ENCODE data around the gene AP3S1.

DNA sequence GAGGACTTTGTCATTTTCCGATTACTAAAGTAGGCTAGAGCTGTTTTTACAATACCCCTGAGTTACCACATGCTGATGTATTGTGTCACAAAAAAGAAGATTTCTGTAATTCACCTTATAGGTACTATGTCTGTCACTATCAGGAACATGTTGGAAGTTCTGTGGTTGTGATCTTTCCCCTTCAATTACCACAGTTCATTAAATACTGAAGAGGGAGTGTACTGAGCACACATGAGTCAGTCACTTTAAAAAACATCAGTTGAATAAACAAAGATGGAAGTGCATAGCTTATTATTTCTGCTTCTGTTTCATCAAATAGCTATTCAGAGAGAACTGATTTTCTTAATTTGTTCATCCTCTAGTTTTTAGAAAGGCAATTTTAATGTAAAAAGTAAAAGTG, 31.7 kb downstream of the AP3S1 start:
- TF ChIP-seq MYNN (CRISPR knock-in tag; IDR thresholded peaks at IDR 0.05; ENCODE audit: low read depth) (no peak), POLR2A (IDR thresholded peaks at IDR 0.05; ENCODE audit: insufficient read depth in 1 of 2, low read depth in 2 of 2, low read length in 2 of 2) (no peak), ZNF569 (CRISPR knock-in tag; IDR thresholded peaks at IDR 0.05; ENCODE audit: borderline replicate concordance) (no peak), ZNF460 (CRISPR knock-in tag; IDR thresholded peaks at IDR 0.05; ENCODE audit: borderline replicate concordance) (no peak)
- TF ChIP-seq, protein P1, sequence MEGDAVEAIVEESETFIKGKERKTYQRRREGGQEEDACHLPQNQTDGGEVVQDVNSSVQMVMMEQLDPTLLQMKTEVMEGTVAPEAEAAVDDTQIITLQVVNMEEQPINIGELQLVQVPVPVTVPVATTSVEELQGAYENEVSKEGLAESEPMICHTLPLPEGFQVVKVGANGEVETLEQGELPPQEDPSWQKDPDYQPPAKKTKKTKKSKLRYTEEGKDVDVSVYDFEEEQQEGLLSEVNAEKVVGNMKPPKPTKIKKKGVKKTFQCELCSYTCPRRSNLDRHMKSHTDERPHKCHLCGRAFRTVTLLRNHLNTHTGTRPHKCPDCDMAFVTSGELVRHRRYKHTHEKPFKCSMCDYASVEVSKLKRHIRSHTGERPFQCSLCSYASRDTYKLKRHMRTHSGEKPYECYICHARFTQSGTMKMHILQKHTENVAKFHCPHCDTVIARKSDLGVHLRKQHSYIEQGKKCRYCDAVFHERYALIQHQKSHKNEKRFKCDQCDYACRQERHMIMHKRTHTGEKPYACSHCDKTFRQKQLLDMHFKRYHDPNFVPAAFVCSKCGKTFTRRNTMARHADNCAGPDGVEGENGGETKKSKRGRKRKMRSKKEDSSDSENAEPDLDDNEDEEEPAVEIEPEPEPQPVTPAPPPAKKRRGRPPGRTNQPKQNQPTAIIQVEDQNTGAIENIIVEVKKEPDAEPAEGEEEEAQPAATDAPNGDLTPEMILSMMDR (CRISPR knock-in tag; IDR thresholded peaks at IDR 0.05), result no peak
- TF ChIP-seq, protein P2, sequence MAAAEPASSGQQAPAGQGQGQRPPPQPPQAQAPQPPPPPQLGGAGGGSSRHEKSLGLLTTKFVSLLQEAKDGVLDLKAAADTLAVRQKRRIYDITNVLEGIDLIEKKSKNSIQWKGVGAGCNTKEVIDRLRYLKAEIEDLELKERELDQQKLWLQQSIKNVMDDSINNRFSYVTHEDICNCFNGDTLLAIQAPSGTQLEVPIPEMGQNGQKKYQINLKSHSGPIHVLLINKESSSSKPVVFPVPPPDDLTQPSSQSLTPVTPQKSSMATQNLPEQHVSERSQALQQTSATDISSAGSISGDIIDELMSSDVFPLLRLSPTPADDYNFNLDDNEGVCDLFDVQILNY (CRISPR knock-in tag; conservative IDR thresholded peaks at IDR 0.05), result no peak

Data from HepG2 (cell line).